GM10248 (cell line): Measurements from ENCODE around the gene DMRT1.

Experiments
- CTCF ChIA-PET: fragments of 300-600 bp; sonication (Branson Sonifier 250); formaldehyde crosslinking; extraction: SDS; loops from one replicate; lab custom pipeline; 2021; ENCODE audit warnings: antibody characterized with exemption; lab: Yijun Ruan, JAX
- POLR2A ChIA-PET: fragments of 350-650 bp; sonication (Branson Sonifier 250); formaldehyde crosslinking; extraction: SDS; loops from one replicate; lab custom pipeline; 2020; ENCODE audit warnings: antibody characterized with exemption; lab: Yijun Ruan, JAX
- DNase-seq: peaks from one replicate; pipeline ENCODE4 v3.0.0; 2012; ENCODE audit errors: extremely low spot score
- TF ChIP-seq, protein P1 (sequence below): IDR thresholded peaks from 2 replicates; pipeline ENCODE4 v1.5.1; 2012; ENCODE audit warnings: mild to moderate bottlenecking, low read depth; ENCODE audit errors: extremely low read depth, missing control alignments, control extremely low read depth

The DMRT1 gene

DNA sequence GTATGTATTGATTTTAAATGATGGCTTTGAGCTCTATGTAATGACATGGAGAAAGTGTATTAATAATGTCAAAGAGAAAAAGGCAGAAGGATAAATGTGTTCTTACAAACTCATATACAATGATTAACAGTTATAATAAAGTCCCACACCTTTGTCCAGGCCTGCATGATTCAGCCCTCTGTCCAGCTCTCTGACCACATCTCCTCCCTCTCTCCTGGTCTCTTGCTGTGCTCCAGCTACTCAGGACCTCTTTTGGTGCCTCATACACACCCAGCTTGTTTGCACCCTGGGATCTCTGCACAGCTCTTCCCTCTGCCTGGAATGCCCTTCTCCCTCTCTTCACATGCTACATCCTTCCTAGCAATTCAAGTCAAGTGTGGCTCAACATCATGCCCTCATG, 37.5 kb upstream of the DMRT1 start:
- no peak for DNase-seq
- CTCF ChIA-PET = interaction anchor here (1.2 to 1.6 kb wide), 3 partner anchors 15 to 191 kb away, joined by 3 to 4 read pairs (median 4); no protein-coding TSS in a partner anchor
- TF ChIP-seq, protein P1, sequence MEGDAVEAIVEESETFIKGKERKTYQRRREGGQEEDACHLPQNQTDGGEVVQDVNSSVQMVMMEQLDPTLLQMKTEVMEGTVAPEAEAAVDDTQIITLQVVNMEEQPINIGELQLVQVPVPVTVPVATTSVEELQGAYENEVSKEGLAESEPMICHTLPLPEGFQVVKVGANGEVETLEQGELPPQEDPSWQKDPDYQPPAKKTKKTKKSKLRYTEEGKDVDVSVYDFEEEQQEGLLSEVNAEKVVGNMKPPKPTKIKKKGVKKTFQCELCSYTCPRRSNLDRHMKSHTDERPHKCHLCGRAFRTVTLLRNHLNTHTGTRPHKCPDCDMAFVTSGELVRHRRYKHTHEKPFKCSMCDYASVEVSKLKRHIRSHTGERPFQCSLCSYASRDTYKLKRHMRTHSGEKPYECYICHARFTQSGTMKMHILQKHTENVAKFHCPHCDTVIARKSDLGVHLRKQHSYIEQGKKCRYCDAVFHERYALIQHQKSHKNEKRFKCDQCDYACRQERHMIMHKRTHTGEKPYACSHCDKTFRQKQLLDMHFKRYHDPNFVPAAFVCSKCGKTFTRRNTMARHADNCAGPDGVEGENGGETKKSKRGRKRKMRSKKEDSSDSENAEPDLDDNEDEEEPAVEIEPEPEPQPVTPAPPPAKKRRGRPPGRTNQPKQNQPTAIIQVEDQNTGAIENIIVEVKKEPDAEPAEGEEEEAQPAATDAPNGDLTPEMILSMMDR = no peak
- POLR2A ChIA-PET = no interaction called here

DNA sequence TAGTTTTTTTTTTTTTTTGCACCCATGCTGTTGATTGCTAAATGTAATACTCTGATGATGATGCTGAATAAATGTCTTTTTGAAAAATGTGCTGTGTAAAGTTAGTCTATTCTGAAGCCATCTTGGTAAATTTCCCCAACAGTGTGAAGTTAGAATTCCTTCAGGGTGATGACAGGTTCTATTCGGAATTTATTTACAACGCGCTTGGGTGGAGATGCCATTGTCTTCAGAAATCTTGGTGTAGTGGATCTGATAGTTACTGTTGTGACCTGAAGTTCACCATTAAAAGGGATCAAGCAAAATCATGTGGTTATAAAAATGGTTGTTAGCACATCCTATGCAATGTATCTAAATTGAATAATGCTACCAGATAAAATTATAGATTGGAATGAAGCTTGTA, 36.3 kb upstream of the DMRT1 start:
- DNase-seq = no peak
- ChIA-PET POLR2A (no interaction called here), CTCF (no interaction called here)
- TF ChIP-seq, protein P1 = no peak

DNA sequence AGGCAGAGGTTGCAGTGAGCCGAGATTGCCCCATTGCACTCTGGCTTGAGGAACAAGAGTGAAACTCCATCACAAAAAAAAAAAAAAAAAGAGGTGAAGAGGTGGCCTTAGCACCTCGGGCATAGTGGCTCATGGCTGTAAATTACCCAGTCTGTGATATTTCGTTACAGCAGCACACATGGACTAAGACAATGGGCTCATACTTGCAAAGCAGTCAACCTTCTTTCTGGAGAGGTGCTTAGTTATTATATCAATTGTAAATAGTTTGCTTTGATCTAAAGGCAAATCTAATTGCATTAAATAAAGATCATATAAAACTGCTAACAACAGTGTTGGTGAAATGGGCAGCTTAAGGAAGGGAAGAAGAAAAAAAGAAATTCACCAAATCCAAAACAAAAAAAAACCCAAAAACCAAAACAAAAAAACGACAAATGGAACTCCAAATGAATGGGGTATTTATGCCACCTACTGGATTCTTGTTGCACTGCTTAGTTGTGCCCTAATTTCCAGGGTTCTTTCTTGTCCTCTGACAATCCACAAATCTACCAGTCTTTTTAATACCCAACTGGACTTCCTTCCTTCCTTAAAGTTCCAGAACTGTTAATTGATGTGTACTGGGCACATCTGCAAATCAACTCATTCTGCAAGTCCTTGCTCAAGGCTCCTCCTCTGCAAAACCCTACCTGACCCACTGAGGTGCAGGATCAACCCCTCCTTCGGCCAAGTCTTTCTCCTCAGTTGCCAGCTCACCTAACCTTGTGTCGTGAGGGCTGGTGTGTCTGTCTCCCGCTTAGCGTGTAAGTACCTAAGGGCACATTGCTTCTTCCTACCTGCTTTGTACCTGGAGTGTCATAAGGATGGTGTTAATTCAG, 35.0 kb upstream of the DMRT1 start:
- ChIA-PET CTCF (interaction anchor here (0.6 to 1.5 kb wide), 4 partner anchors 22 to 193 kb away, joined by 3 read pairs; no protein-coding TSS in a partner anchor), POLR2A (interaction anchor here (0.5 to 0.7 kb wide), 2 partner anchors 79 to 314 kb away, joined by 4 to 11 read pairs; no protein-coding TSS in a partner anchor)
- TF ChIP-seq, protein P1 = peak; percentile 53
- peak; percentile 48 for DNase-seq

DNA sequence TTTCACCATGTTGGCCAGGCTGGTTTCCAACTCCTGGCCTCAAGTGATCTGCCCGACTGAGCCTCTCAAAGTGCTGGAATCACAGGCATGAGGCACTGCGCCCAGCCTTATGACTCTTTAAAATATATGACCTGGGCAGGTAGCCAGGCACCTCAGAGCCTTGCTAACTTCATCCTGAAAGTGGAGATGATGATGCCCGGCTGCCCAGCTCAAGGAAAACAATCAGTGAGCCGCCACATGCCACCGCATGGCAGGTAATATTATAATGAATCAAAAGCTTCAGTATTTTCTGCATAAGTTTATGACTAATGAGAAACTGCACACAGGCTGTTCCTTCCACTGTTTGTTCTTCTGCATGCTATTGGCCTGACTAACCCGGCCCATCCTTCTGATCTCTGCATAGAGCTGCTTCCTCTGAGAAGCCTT, 30.4 kb upstream of the DMRT1 start:
- TF ChIP-seq, protein P1 = no peak
- POLR2A ChIA-PET = no interaction called here
- CTCF ChIA-PET = interaction anchor here (0.7 to 1.1 kb wide), 3 partner anchors 11 to 198 kb away, joined by 3 read pairs; no protein-coding TSS in a partner anchor
- DNase-seq = no peak

DNA sequence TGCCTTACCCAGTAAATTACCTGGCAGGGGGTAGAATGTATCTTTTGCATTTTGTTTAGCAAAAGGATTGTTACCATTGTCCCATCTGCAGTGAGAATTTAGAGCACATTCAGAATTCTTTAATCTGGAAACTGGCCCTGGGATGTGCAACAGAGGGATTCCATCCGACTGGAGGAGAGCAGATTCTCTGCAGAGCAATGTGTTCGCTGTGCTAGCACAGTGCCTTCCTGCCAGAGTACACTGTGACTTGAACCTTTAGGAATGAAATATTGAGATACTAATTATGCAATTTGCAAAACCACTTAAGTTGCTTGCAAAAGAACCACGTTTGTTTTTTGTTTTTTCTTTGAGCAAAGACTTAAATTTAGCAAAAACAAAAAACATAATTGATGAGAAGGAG, 22.5 kb upstream of the DMRT1 start:
- TF ChIP-seq, protein P1 = no peak
- DNase-seq = no peak
- ChIA-PET CTCF (no interaction called here), POLR2A (no interaction called here)

DNA sequence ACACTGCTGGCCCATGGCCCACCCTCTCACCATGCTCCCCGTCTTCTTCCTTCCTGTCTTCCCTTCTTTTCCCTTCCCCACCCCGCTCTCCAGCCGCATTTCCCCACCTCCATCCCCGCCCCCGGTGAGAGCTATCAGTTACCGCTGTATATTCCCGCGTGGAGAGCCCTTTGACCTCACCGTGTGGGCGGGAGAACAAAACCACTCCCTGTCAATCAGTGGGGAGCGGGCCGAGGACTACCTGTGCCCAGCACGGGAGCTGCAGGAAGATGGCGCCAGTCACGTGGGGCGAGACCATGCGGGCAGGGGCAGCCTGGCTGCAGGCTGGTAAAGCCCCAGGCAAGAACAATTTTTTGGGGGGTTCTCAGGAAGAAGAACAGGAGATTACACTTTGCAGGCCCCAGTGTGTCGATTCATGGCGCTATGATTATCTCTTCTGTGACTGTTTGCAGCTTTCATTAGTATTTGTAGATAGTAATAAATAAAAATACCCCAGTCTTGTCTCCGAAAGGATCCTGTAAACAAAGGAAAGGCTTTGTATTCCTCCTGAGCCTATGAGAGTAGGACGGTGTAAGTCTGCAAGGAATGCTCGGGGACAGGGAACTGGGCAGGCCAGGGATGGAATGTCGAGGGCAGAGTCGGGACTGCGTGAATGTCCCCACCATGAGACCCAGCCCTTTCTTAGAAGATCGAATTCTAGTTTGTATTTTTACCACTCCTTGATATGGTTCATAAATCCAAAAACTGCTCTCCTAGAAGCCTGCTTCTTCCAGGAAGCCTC, 14.8 kb upstream of the DMRT1 start:
- CTCF ChIA-PET = no interaction called here
- TF ChIP-seq, protein P1 = no peak
- POLR2A ChIA-PET = no interaction called here
- no peak for DNase-seq
